Esophagus squamous epithelium (tissue), 5 donors: ENCODE data around the gene KRTAP24-1. TPM values are rescaled to one million over a fixed set of nuclear protein-coding genes. Genes with fewer than 3 reads are reported as not detected.

Experiments used
- DNase-seq: peaks from one replicate; lab custom pipeline; 2025; lab: John Stamatoyannopoulos, UW
- H3K27ac ChIP-seq, 4 donors: fragments of 200-600 bp; sonication (generic); one replicate each; pipeline ENCODE4 v1.5.1; 2016 to 2019; ENCODE audit warnings: mild to moderate bottlenecking in 1 of 4
- H3K27me3 ChIP-seq, 4 donors: fragments of 200-600 bp; sonication (generic); 1 replicate in 3 of 4; 2 replicates in 1 of 4; pipeline versions ENCODE4 v1.5.1 to v1.6.0; 2017 to 2021; ENCODE audit warnings: antibody characterized with exemption in 1 of 4
- H3K36me3 ChIP-seq, 3 donors: fragments of 200-600 bp; sonication (generic); one replicate each; pipeline ENCODE4 v1.5.1; 2016 to 2019
- H3K4me1 ChIP-seq, 3 donors: fragments of 200-600 bp; sonication (generic); one replicate each; pipeline ENCODE4 v1.5.1; 2017 to 2019
- H3K4me3 ChIP-seq, 4 donors: fragments of 200-600 bp; sonication (generic); 1 replicate in 3 of 4; 2 replicates in 1 of 4; pipeline ENCODE4 v1.5.1; 2016 to 2019; ENCODE audit warnings: mild to moderate bottlenecking in 2 of 4, moderate library complexity in 1 of 4
- H3K9me3 ChIP-seq, 3 donors: fragments of 200-600 bp; sonication (generic); one replicate each; pipeline ENCODE4 v1.5.1; 2016 to 2019
- CTCF ChIP-seq, 6 experiments: fragments of 450-650 bp in 4 of 6; fragments of 200-600 bp in 2 of 6; sonication (generic) in 2 of 6; IDR thresholded peaks; one replicate each; pipeline ENCODE4 v1.5.1; 2016 to 2019; ENCODE audit warnings: antibody characterized with exemption in 6 of 6, mild to moderate bottlenecking in 4 of 6, moderate library complexity in 4 of 6
- POLR2A ChIP-seq, 4 donors: fragments of 450-650 bp; IDR thresholded peaks; one replicate each; pipeline ENCODE4 v1.6.1; 2017; ENCODE audit warnings: antibody characterized with exemption in 4 of 4, mild to moderate bottlenecking in 4 of 4, moderate library complexity in 3 of 4
- WGBS, 2 donors: methylation state at CpG; one replicate each; pipeline ENCODE4 v1.1.5; 2018; 5-methylcytosine and 5-hydroxymethylcytosine counted together
- intact Hi-C: fragments of 100-400 bp; cut with DNase I; formaldehyde crosslinking; loops from one replicate; pipeline ENCODE4 v1.15.0; 2022
- total RNA-seq, 4 donors: library from RNA; depleted of rRNA; stranded (reverse); fragments of >200 nt; gene quantifications; one replicate each; pipeline ENCODE4 v1.1.0, GENCODE V29; 2016
- donor health status: DM: yes; HTN: yes; CAD: no.

The KRTAP24-1 gene
- total RNA-seq, 4 donors from 2014 or later = not detected

- TF ChIP-seq POLR2A (IDR thresholded peaks at IDR 0.05) = no peak
- TF ChIP-seq CTCF (IDR thresholded peaks at IDR 0.05) = no peak
- H3K27me3 ChIP-seq = peaks cover 0 to 5% (median 0%) of the 10 kb centered on the region in 4 donors
- no peak overlapping the region for H3K4me3 ChIP-seq
- no peaks in the 10 kb centered on the region for H3K9me3 ChIP-seq
- no peak for DNase-seq
- no peaks in the 10 kb centered on the region for H3K36me3 ChIP-seq
- intact Hi-C loops = no loop called here
- H3K27ac ChIP-seq = no peak overlapping the region
- H3K4me1 ChIP-seq = peaks cover 0 to 12% (median 0%) of the 10 kb centered on the region in 3 donors
- WGBS, 2 donors = 64 to 74% methylated on average over 3 of the region's 3 CpGs
Measured at GRCh38 chr21:30234050-30234449, 48.7 kb downstream of the KRTAP24-1 start.

GRCh38 chr21:30233228-30234020, 49.3 kb downstream of the KRTAP24-1 start:
- no peak for DNase-seq
- WGBS, 2 donors = 65 to 79% methylated on average over 2 of the region's 2 CpGs
- H3K4me3 ChIP-seq = no peak overlapping the region
- peaks cover 0 to 5% (median 0%) of the 10 kb centered on the region in 4 donors for H3K27me3 ChIP-seq
- intact Hi-C loops = no loop called here
- no peak overlapping the region for H3K27ac ChIP-seq
- H3K4me1 ChIP-seq = peaks cover 0 to 15% (median 2%) of the 10 kb centered on the region in 3 donors
- H3K36me3 ChIP-seq = no peaks in the 10 kb centered on the region
- TF ChIP-seq CTCF (IDR thresholded peaks at IDR 0.05) (no peak), POLR2A (IDR thresholded peaks at IDR 0.05) (no peak)
- no peaks in the 10 kb centered on the region for H3K9me3 ChIP-seq

- intact Hi-C loops = no loop called here
Measured at GRCh38 chr21:30232011-30232410, 50.7 kb downstream of the KRTAP24-1 start.

More at GRCh38 chr21:30232011-30232410, 50.7 kb downstream of the KRTAP24-1 start:
- peaks cover 0 to 5% (median 0%) of the 10 kb centered on the region in 4 donors for H3K27me3 ChIP-seq
- 91 to 100% methylated on average over 1 of the region's 1 CpG for WGBS, 2 donors
- no peaks in the 10 kb centered on the region for H3K9me3 ChIP-seq
- peaks cover 0 to 27% (median 8%) of the 10 kb centered on the region in 3 donors for H3K4me1 ChIP-seq
- H3K4me3 ChIP-seq = no peak overlapping the region
- no peak for TF ChIP-seq CTCF (IDR thresholded peaks at IDR 0.05)
- TF ChIP-seq POLR2A (IDR thresholded peaks at IDR 0.05) = no peak
- H3K27ac ChIP-seq = no peak overlapping the region
- DNase-seq = no peak
- H3K36me3 ChIP-seq = no peaks in the 10 kb centered on the region

Other genes with a start within 250 kb of the KRTAP24-1 start
- gene CLDN17, start 116.1 kb downstream of the KRTAP24-1 start, total RNA-seq = 10 to 100 TPM in 1 of 4 donors, 1 to 10 TPM in 1, under 1 TPM in 2; 0.53 to 27.4 (median 0.99) TPM
- 1 to 10 TPM; 1.9 to 7.7 (median 3.6) TPM for gene CLDN8, start 66.9 kb downstream of the KRTAP24-1 start, total RNA-seq
- gene KRTAP25-1, start 6.6 kb upstream of the KRTAP24-1 start, total RNA-seq = not detected
- not detected for gene KRTAP26-1, start 37.4 kb upstream of the KRTAP24-1 start, total RNA-seq
- gene KRTAP27-1, start 54.7 kb upstream of the KRTAP24-1 start, total RNA-seq = not detected
- not detected for gene KRTAP23-1, start 65.7 kb upstream of the KRTAP24-1 start, total RNA-seq
- not detected for gene KRTAP13-2, start 89.3 kb upstream of the KRTAP24-1 start, total RNA-seq
- gene KRTAP13-1, start 113.1 kb upstream of the KRTAP24-1 start, total RNA-seq = not detected
- not detected for gene KRTAP13-3, start 143.0 kb upstream of the KRTAP24-1 start, total RNA-seq
- not detected for gene KRTAP13-4, start 147.3 kb upstream of the KRTAP24-1 start, total RNA-seq
- not detected for gene KRTAP15-1, start 157.3 kb upstream of the KRTAP24-1 start, total RNA-seq
- gene KRTAP19-1, start 197.4 kb upstream of the KRTAP24-1 start, total RNA-seq = not detected
- not detected for gene KRTAP19-2, start 204.5 kb upstream of the KRTAP24-1 start, total RNA-seq
- gene KRTAP19-3, start 209.1 kb upstream of the KRTAP24-1 start, total RNA-seq = not detected
- gene KRTAP19-4, start 214.2 kb upstream of the KRTAP24-1 start, total RNA-seq = not detected
- not detected for gene KRTAP19-5, start 219.2 kb upstream of the KRTAP24-1 start, total RNA-seq